VCaP (cell line): ENCODE measurements around the gene TSEN2.
A peak's percentile ranks its signal among the peaks of the same experiment; 100 is the strongest.

Experiments used
- H3K27ac ChIP-seq: fragments of 450-650 bp; 2 replicates; pipeline ENCODE4 v1.5.1; 2017
- CTCF ChIP-seq: fragments of 450-650 bp; conservative IDR thresholded peaks from 2 replicates; pipeline ENCODE4 v1.5.1; 2017; ENCODE audit warnings: mild to moderate bottlenecking, moderate library complexity

The TSEN2 gene

GRCh38 chr3:12574131-12574530 lies 89.9 kb downstream of the TSEN2 start:
- TF ChIP-seq CTCF, result no peak
- H3K27ac ChIP-seq, result peak overlapping the region; percentile 52

GRCh38 chr3:12574661-12575060 lies 90.4 kb downstream of the TSEN2 start:
- no peak for TF ChIP-seq CTCF
- peak overlapping the region; percentile 52 for H3K27ac ChIP-seq

GRCh38 chr3:12577379-12577778 lies 93.1 kb downstream of the TSEN2 start:
- TF ChIP-seq CTCF, result no peak
- no peak overlapping the region for H3K27ac ChIP-seq

- no peak overlapping the region for H3K27ac ChIP-seq
- peak; percentile 41 for TF ChIP-seq CTCF
These were observed 94.5 kb downstream of the TSEN2 start for GRCh38 chr3:12578742-12579141.

GRCh38 chr3:12579456-12579855 lies 95.2 kb downstream of the TSEN2 start:
- TF ChIP-seq CTCF, result no peak
- H3K27ac ChIP-seq, result no peak overlapping the region

GRCh38 chr3:12579905-12580304 lies 95.6 kb downstream of the TSEN2 start:
- no peak overlapping the region for H3K27ac ChIP-seq

GRCh38 chr3:12582730-12583129 lies 98.5 kb downstream of the TSEN2 start:
- no peak for TF ChIP-seq CTCF
- H3K27ac ChIP-seq, result no peak overlapping the region

More at GRCh38 chr3:12579905-12580304, 95.6 kb downstream of the TSEN2 start:
- TF ChIP-seq CTCF, result no peak
